GM19035 (cell line): ENCODE data around the gene AK1.

Experiments used
- ATAC-seq: cut with Tn5 transposase; IDR thresholded peaks from one replicate; pipeline ENCODE4 v1.9.1; 2021; ENCODE audit not compliant: unreplicated experiment

AK1 gene

GRCh38 chr9:127869310-127870152 lies 7.9 kb downstream of the AK1 start:
- peak; percentile 67 for ATAC-seq

GRCh38 chr9:127868278-127868902 lies 9.1 kb downstream of the AK1 start:
- ATAC-seq = no peak

GRCh38 chr9:127867356-127868277 lies 9.9 kb downstream of the AK1 start:
- no peak for ATAC-seq

DNA sequence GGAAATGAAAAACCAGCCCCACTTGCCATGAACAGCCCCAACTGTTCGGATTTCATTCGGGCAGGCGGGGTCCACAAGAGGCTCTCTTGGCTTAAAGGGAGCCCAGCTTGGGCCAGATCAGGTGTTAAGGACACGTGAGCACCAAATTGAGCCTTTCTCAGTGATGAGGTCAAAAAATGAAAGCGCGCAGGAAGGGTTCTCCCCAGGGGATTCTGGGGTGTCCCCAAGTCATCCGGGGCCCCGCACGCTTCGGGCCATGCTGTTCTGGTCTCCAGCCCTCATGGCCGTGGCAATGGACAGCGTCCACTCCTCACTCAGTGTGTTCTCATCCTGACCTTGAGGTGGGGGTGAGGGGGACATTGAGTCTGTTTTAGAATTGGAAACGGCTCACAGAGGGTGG lies 10.9 kb downstream of the AK1 start:
- ATAC-seq = no peak

DNA sequence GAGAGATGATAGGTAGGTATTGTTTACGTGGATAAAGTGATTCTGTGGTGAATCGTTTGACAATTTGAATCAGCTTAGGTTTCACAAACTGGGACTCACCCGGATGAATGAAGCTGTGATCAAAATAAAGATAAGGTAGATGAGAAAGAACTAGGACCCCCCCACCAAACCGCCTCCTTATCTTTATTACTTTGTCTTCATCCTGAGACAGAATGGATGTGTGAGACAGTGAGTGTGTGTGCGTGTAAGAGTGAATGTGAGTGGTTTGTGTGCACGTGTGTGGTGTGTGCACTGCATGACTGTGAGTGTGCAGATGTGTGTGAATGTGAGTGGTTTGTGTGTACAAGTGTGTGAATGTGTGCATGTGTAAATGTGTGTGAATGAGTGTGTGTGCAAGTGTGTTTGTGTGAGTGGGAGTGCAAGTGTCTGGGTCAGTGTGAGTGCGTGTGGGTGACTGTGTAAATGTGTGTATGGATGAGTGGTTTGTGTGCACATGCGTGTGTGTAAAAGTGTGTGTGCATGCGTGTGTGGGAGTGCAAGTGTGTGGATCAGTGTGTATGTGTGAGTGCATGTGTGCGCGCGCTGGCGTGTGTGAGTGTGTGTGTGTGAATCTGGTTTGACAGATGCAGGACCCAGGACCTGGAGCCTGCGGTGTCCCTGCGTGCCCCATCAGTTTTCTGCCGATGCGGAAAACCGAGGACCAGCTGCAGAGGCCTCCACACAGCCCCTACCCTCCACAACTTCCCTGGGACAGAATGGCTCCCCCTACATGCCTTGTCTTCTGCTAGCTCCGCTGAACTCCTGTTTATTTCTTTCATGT lies 11.6 kb downstream of the AK1 start:
- ATAC-seq = no peak

DNA sequence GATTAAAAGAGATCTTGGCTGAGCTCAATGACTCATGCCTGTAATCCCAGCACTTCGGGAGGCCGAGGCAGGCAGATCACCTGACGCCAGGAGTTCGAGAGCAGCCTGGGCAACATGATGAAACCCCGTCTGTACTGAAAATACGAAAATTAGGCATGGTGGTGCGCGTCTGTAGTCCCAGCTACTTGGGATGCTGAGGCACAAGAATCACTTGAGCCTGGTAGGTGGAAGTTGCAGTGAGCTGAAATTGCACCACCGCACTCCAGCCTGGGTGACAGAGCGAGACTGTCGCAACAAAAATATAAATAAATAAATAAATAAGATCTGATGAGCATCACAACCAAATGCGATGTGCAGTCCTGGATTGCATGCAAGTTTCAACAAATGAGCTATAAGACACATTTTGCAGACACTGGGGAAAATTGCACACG lies 14.3 kb downstream of the AK1 start:
- no peak for ATAC-seq

GRCh38 chr9:127862075-127863011 lies 15.1 kb downstream of the AK1 start:
- no peak for ATAC-seq

GRCh38 chr9:127860779-127861178 lies 16.7 kb downstream of the AK1 start:
- ATAC-seq = no peak

GRCh38 chr9:127860260-127860659 lies 17.2 kb downstream of the AK1 start:
- ATAC-seq = no peak

DNA sequence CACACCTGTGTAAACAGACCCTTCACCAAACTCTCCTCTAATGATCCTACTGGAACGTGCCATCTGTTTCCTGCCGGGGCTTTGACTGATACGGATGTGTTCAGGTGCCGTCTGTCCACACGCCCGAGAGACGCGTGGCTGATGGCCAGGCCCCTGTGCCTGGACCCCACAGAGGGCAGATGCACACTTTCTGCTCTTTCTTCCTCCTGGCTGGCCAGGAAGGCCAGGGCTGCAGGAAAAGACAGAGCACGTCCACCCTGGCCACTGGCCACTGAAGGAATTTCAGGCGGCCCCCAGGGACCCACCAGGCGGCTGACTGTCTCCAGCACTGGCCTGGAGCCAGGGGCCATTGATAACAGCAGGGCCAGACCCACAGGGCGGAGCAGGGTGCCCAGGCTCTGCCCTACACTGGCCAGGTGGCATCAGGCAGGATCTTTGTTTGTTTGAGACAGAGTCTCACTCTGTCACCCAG lies 19.4 kb downstream of the AK1 start:
- no peak for ATAC-seq

DNA sequence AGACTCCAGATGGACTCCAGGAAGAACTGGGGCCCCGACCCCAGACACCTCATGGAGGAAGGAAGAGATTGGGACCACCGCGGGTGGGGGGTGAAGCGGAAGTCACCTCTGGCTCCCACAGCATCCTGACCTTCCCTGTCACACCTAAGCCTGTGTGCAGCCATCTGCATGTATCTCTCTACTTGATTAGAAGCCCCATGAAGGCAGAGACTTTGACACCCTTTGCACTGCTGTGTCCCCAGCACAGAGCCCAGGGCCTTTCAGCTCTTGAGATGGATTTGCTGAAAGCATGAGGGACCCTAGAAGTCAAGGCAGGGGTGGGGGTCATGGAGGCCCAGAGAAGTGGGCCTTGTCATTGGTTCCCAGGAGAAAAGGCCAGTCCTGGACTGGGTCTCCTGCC lies 20.2 kb downstream of the AK1 start:
- ATAC-seq = no peak

DNA sequence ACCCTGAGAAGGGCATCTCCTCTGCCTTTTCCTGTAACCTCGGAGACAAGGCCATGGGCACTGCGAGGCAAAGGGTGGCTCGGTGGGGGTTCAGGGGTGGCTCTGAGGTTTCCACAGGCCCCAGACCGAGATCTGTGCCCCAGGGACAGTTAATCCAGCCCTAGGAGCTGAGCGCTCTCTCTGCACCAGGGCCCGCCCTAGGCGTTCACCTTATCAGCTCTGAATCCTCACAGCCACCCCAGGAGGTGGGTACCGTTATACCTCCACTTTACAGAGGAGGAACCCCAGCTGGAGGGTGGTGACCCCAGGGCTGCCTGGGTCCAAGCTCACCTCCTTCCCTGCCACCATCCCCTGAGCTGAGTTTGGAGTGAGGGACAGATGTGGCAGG lies 20.8 kb downstream of the AK1 start:
- no peak for ATAC-seq

DNA sequence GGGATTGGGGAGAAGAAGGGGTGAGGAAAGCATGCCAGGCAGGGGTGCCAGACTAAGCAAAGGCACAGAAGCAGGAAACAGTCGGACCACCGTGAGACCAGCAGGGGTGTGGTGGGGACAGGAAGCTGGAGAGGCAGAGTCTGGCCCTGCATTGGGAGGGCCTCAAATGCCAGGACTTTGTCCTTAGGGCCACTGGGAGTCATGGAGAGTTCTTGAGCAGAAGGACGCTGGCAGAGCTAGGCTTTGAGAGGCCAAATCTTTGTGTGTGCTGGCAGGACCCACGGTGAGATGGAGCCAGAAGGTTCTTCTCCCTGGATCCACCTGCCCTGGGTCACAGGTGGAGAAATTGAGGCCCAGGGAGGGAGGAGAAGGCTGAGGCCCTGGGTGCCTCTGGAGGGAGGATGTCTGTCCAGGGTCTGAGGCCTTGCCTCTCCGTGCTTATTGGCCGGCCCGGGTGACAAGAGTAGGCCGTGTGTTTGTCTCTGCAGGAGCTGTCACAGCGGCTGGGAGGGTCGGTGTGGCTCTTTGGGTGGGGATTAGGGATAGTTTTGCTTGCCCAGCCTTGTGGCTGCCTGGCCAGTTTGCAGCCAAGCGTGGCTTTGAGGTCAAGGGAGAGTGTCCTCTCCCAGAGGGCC lies 21.3 kb downstream of the AK1 start:
- ATAC-seq = no peak

- no peak for ATAC-seq
Observed at GRCh38 chr9:127855522-127855921, 22.0 kb downstream of the AK1 start.

DNA sequence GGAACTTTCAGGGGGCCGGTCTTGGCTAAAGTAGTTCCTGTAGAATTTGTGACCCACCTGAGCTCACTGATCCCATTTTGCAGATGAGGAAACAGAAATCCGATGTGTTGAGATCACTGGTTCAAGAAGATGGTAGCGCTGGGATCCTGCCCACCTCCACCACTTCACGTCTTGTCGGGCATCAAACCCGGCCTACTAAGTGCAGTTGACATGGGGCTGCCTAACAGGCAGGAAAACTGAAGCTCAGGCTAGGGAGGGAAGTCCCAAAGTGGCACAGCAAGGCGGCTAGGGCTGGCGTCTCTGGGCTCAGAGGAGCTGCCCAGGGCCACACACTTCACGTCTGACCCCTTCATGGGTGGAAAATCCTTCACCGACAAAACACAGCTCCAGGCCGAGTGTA lies 22.5 kb downstream of the AK1 start:
- no peak for ATAC-seq

- no peak for ATAC-seq
Observed at GRCh38 chr9:127854184-127854806, 23.2 kb downstream of the AK1 start, which contains the start of gene ENG. TSS of gene ENG (minus strand) at chr9:127854658. CDS start at chr9:127854355, 303 bp downstream.

- ATAC-seq = no peak
Observed at GRCh38 chr9:127853312-127854183, 23.9 kb downstream of the AK1 start.
